Stimulated activated CD8-positive, alpha-beta memory T cell treated with anti-CD3 and anti-CD28 coated beads, Interleukin-7, amount 100 ng/mL, for 1 hour (primary cell): Measurements from ENCODE around the gene THOP1.
A peak's percentile ranks its signal among the peaks of the same experiment; 100 is the strongest.
"Not testable (repeated sequence)": the region's sequence is repeated elsewhere in the genome, so short reads cannot be mapped to it uniquely, and the experiment has no call there.

ENCODE experiments used
- DNase-seq, 2 donors: peaks; one replicate each; pipeline ENCODE4 v3.0.0-alpha.2; 2020; ENCODE audit warnings: low read depth in 2 of 2

Gene THOP1

GRCh38 chr19:2817237-2817829 lies 32.0 kb downstream of the THOP1 start:
- not testable (repeated sequence) for DNase-seq

GRCh38 chr19:2819540-2820111 lies 34.3 kb downstream of the THOP1 start, which contains the start of gene ZNF554:
ZNF554 (plus strand) TSS chr19:2819868; CDS start chr19:2820072, 204 bp downstream.
- peak; percentile 96 to 97 for DNase-seq

GRCh38 chr19:2820112-2820702 lies 34.9 kb downstream of the THOP1 start:
- DNase-seq: no peak

- no peak for DNase-seq
Observed at GRCh38 chr19:2822846-2823245, 37.5 kb downstream of the THOP1 start.

- no peak for DNase-seq
Observed at GRCh38 chr19:2823646-2824045, 38.3 kb downstream of the THOP1 start.

- no peak for DNase-seq
Observed at GRCh38 chr19:2824129-2824528, 38.8 kb downstream of the THOP1 start.

GRCh38 chr19:2827022-2827421 lies 41.7 kb downstream of the THOP1 start:
- DNase-seq: no peak

- DNase-seq: no peak
Observed at GRCh38 chr19:2827840-2828489, 42.7 kb downstream of the THOP1 start.

GRCh38 chr19:2834294-2834871 lies 49.1 kb downstream of the THOP1 start:
- no peak for DNase-seq

GRCh38 chr19:2837430-2837829 lies 52.1 kb downstream of the THOP1 start:
- DNase-seq: no peak

GRCh38 chr19:2840794-2841791 lies 55.8 kb downstream of the THOP1 start, which contains the start of gene ZNF555:
ZNF555 (plus strand) TSS chr19:2841475; CDS start chr19:2841573, 98 bp downstream.
- DNase-seq: peak; percentile 94 to 98

GRCh38 chr19:2841855-2842574 lies 56.7 kb downstream of the THOP1 start:
- DNase-seq: no peak

- DNase-seq: no peak
Observed at GRCh38 chr19:2845107-2845506, 59.8 kb downstream of the THOP1 start.

GRCh38 chr19:2846180-2846894 lies 61.0 kb downstream of the THOP1 start:
- DNase-seq: no peak

- no peak for DNase-seq
Observed at GRCh38 chr19:2847507-2847906, 62.2 kb downstream of the THOP1 start.

GRCh38 chr19:2848616-2849015 lies 63.3 kb downstream of the THOP1 start:
- DNase-seq: no peak

GRCh38 chr19:2850256-2850925 lies 65.1 kb downstream of the THOP1 start:
- no peak for DNase-seq

- no peak for DNase-seq
Observed at GRCh38 chr19:2852598-2852997, 67.3 kb downstream of the THOP1 start.

GRCh38 chr19:2853015-2853606 lies 67.8 kb downstream of the THOP1 start:
- no peak for DNase-seq
